ENCODE data around the gene S1PR3.

- TF ChIP-seq, protein P1, sequence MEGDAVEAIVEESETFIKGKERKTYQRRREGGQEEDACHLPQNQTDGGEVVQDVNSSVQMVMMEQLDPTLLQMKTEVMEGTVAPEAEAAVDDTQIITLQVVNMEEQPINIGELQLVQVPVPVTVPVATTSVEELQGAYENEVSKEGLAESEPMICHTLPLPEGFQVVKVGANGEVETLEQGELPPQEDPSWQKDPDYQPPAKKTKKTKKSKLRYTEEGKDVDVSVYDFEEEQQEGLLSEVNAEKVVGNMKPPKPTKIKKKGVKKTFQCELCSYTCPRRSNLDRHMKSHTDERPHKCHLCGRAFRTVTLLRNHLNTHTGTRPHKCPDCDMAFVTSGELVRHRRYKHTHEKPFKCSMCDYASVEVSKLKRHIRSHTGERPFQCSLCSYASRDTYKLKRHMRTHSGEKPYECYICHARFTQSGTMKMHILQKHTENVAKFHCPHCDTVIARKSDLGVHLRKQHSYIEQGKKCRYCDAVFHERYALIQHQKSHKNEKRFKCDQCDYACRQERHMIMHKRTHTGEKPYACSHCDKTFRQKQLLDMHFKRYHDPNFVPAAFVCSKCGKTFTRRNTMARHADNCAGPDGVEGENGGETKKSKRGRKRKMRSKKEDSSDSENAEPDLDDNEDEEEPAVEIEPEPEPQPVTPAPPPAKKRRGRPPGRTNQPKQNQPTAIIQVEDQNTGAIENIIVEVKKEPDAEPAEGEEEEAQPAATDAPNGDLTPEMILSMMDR (IDR thresholded peaks at IDR 0.05; ENCODE audit: low read depth, low read length, poor library complexity, severe bottlenecking) = no peak
- no peak for TF ChIP-seq EZH2phosphoT487 (IDR thresholded peaks at IDR 0.05; ENCODE audit: borderline replicate concordance, low read length)
Observed at GRCh38 chr9:89006996-89007967, 16.0 kb downstream of the S1PR3 start.
